ENCODE measurements around the gene TCERG1L.

DNA sequence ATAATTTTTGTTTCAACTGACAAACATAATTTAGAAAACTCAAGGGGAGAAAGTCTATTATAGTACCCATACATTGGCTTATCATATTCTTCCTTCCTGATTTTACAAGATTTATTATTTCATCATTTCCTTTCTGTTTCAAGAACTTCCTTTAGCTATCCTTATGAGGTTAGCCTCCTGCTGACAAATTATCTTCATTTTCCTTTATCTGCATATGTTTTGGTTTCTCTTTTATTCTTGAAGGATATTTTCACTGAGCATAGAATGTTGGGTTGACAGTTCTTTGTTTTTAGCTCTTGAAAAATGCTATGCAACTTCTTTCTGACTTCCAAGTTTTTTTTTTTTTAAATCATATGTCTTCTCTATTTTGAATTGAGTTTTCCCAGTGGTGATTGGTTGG is 21.3 kb upstream of the TCERG1L start:
- no peak for TF ChIP-seq REST (IDR thresholded peaks at IDR 0.05; ENCODE audit: low read depth)
- no peak for TF ChIP-seq TAF1 (IDR thresholded peaks at IDR 0.05; ENCODE audit: low read depth)
- TF ChIP-seq, protein P1, sequence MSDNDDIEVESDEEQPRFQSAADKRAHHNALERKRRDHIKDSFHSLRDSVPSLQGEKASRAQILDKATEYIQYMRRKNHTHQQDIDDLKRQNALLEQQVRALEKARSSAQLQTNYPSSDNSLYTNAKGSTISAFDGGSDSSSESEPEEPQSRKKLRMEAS (IDR thresholded peaks at IDR 0.05): no peak
- no peak for TF ChIP-seq YY1 (IDR thresholded peaks at IDR 0.05; ENCODE audit: low read depth)
- no peak for TF ChIP-seq EP300 (IDR thresholded peaks at IDR 0.05; ENCODE audit: borderline replicate concordance)
- no peak for TF ChIP-seq RAD21 (IDR thresholded peaks at IDR 0.05; ENCODE audit: low read depth)
- no peak for TF ChIP-seq CREB1 (IDR thresholded peaks at IDR 0.05; ENCODE audit: low read depth)
- TF ChIP-seq TEAD4 (IDR thresholded peaks at IDR 0.05): no peak
- TF ChIP-seq ZBTB7A (IDR thresholded peaks at IDR 0.05; ENCODE audit: low read depth): no peak
- no peak for TF ChIP-seq TCF12 (IDR thresholded peaks at IDR 0.05; ENCODE audit: low read depth)
